Endodermal cell (in vitro differentiated cells): ENCODE measurements around the gene ELFN2. TPM values are rescaled to one million over a fixed set of nuclear protein-coding genes. Genes with fewer than 3 reads are reported as not detected.

ENCODE experiments used
- DNase-seq: peaks from one replicate; pipeline ENCODE4 v3.0.0-alpha.2; 2017
- H3K27ac ChIP-seq: 2 replicates; pipeline ENCODE4 v1.5.1; 2013; ENCODE audit warnings: mild to moderate bottlenecking, low read depth, low read length, moderate library complexity
- H3K27me3 ChIP-seq: 2 replicates; pipeline ENCODE4 v1.6.1; 2013; ENCODE audit warnings: mild to moderate bottlenecking, low read length, moderate library complexity; ENCODE audit not compliant: insufficient read depth, control insufficient read depth, poor library complexity, severe bottlenecking
- H3K36me3 ChIP-seq: 2 replicates; pipeline ENCODE4 v1.7.0; 2013; ENCODE audit warnings: mild to moderate bottlenecking, low read length, moderate library complexity; ENCODE audit not compliant: control insufficient read depth, insufficient read depth
- H3K4me1 ChIP-seq: one replicate; pipeline ENCODE4 v1.7.0; 2013; ENCODE audit warnings: low read length; ENCODE audit not compliant: control insufficient read depth, insufficient read depth
- H3K4me3 ChIP-seq: 2 replicates; pipeline ENCODE4 v1.5.1; 2013; ENCODE audit warnings: mild to moderate bottlenecking, low read length, moderate library complexity
- H3K9ac ChIP-seq: 2 replicates; pipeline ENCODE4 v1.6.1; 2013; ENCODE audit warnings: mild to moderate bottlenecking, low read length, moderate library complexity; ENCODE audit not compliant: poor library complexity, severe bottlenecking; ENCODE audit errors: extremely low read depth
- H3K9me3 ChIP-seq: 2 replicates; pipeline ENCODE4 v1.6.1; 2013; ENCODE audit warnings: mild to moderate bottlenecking, low read length, moderate library complexity; ENCODE audit not compliant: control insufficient read depth
- H3K27ac Mint-ChIP-seq: 2 replicates; pipeline ENCODE4 v1.8.0; 2020; ENCODE audit warnings: mixed read lengths
- H3K27me3 Mint-ChIP-seq: 2 replicates; pipeline ENCODE4 v1.8.0; 2021; ENCODE audit warnings: mild to moderate bottlenecking, mixed read lengths; ENCODE audit not compliant: insufficient read depth
- H3K36me3 Mint-ChIP-seq: 2 replicates; pipeline ENCODE4 v1.8.0; 2020; ENCODE audit warnings: low read depth, mixed read lengths
- H3K4me1 Mint-ChIP-seq: 2 replicates; pipeline ENCODE4 v1.8.0; 2020; ENCODE audit warnings: mixed read lengths
- H3K4me3 Mint-ChIP-seq: 2 replicates; pipeline ENCODE4 v1.8.0; 2020; ENCODE audit warnings: mild to moderate bottlenecking, moderate library complexity, mixed read lengths
- H3K9me3 Mint-ChIP-seq: 2 replicates; pipeline ENCODE4 v1.8.0; 2020; ENCODE audit warnings: mild to moderate bottlenecking, mixed read lengths
- CTCF ChIP-seq: fragments of 200-600 bp; sonication (generic); conservative IDR thresholded peaks from 2 replicates; pipeline ENCODE4 v1.5.0; 2021; ENCODE audit warnings: antibody characterized with exemption, mild to moderate bottlenecking
- WGBS, 2 experiments: methylation state at CpG; one replicate each; pipeline versions ENCODE4 v1.1.5 to v1.1.7; 2013; ENCODE audit warnings: missing lambda C conversion rate in 2 of 2, mixed read lengths in 1 of 2; ENCODE audit not compliant: insufficient coverage in 1 of 2, insufficient read length in 1 of 2; 5-methylcytosine and 5-hydroxymethylcytosine counted together
- total RNA-seq, 2 donors: library from RNA; stranded (reverse); fragmentation: NEBNext Ultra II Directional in 1 of 2; extraction: Animal tissue kit (Norgen Biotek cat#: 25700) in 1 of 2; gene quantifications; 2 replicates in 1 of 2; 3 replicates in 1 of 2; pipeline ENCODE4 v1.2.1, GENCODE V29; 2021

Gene ELFN2
- total RNA-seq, 2 donors from 2014 or later = 0.40 to 0.46 TPM

- H3K9me3 Mint-ChIP-seq = no peaks in the 10 kb centered on the region
- no peaks in the 10 kb centered on the region for H3K36me3 Mint-ChIP-seq
- Histone ChIP-seq H3K4me3 (no peak overlapping the region), H3K9me3 (no peaks in the 10 kb centered on the region), H3K4me1 (no peaks in the 10 kb centered on the region), H3K36me3 (no peaks in the 10 kb centered on the region), H3K27me3 (no peaks in the 10 kb centered on the region), H3K9ac (no peak overlapping the region), H3K27ac (no peak overlapping the region)
- TF ChIP-seq CTCF = no peak
- no peak overlapping the region for H3K27ac Mint-ChIP-seq
- 85 to 87% methylated on average over 7 to 9 of the region's 9 CpGs for WGBS, 2 experiments
- H3K27me3 Mint-ChIP-seq = no peaks in the 10 kb centered on the region
- DNase-seq = no peak
- H3K4me1 Mint-ChIP-seq = no peaks in the 10 kb centered on the region
- no peak overlapping the region for H3K4me3 Mint-ChIP-seq
These were observed 43.9 kb downstream of the ELFN2 start for GRCh38 chr22:37383341-37383740.

GRCh38 chr22:37381489-37381888 is 45.8 kb downstream of the ELFN2 start:
- Mint-ChIP-seq H3K36me3 (no peaks in the 10 kb centered on the region), H3K27me3 (no peaks in the 10 kb centered on the region), H3K27ac (no peak overlapping the region), H3K4me1 (no peaks in the 10 kb centered on the region), H3K4me3 (no peak overlapping the region), H3K9me3 (no peaks in the 10 kb centered on the region)
- no peaks in the 10 kb centered on the region for H3K36me3 ChIP-seq
- no peaks in the 10 kb centered on the region for H3K9me3 ChIP-seq
- no peaks in the 10 kb centered on the region for H3K4me1 ChIP-seq
- no peak for DNase-seq
- H3K9ac ChIP-seq = no peak overlapping the region
- no peak overlapping the region for H3K27ac ChIP-seq
- no peaks in the 10 kb centered on the region for H3K27me3 ChIP-seq
- WGBS, 2 experiments = 78 to 87% methylated on average over 5 to 9 of the region's 9 CpGs
- H3K4me3 ChIP-seq = no peak overlapping the region
- TF ChIP-seq CTCF = no peak

GRCh38 chr22:37379722-37380121 is 47.6 kb downstream of the ELFN2 start:
- no peak for TF ChIP-seq CTCF
- no peak for DNase-seq
- H3K9me3 ChIP-seq = no peaks in the 10 kb centered on the region
- H3K27ac Mint-ChIP-seq = no peak overlapping the region
- no peak overlapping the region for H3K4me3 Mint-ChIP-seq
- H3K9ac ChIP-seq = no peak overlapping the region
- H3K27ac ChIP-seq = no peak overlapping the region
- no peaks in the 10 kb centered on the region for H3K36me3 ChIP-seq
- WGBS, 2 experiments = 86 to 100% methylated on average over 2 to 8 of the region's 10 CpGs
- H3K36me3 Mint-ChIP-seq = no peaks in the 10 kb centered on the region
- no peaks in the 10 kb centered on the region for H3K4me1 ChIP-seq
- H3K9me3 Mint-ChIP-seq = no peaks in the 10 kb centered on the region
- H3K27me3 ChIP-seq = no peaks in the 10 kb centered on the region
- H3K27me3 Mint-ChIP-seq = no peaks in the 10 kb centered on the region
- H3K4me1 Mint-ChIP-seq = no peaks in the 10 kb centered on the region
- no peak overlapping the region for H3K4me3 ChIP-seq
